GM18508 (cell line): ENCODE measurements around the gene PTBP3.
A peak's percentile ranks its signal among the peaks of the same experiment; 100 is the strongest.

ENCODE experiments used
- ATAC-seq: cut with Tn5 transposase; IDR thresholded peaks from one replicate; pipeline ENCODE4 v1.9.1; 2021; ENCODE audit warnings: moderate number of reproducible peaks; ENCODE audit not compliant: insufficient read depth, unreplicated experiment

PTBP3 gene

DNA sequence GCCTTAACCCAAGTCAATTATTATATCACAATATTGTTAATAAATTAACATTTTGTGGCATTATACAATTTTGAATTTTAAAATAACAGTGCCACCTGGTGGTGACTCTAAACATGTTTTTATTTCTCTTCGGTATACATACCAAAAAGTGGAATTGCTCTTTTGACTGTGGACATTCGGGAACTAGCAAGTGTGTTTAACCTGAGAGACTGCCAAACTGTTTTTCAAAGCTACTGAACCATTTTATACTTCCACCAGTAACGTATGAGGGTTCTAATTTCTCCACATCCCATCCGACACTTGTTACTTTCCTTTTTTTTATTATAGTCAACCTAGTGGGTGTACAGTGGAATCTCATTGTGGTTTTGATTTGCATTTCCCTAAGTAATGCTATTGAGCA is 28.2 kb upstream of the PTBP3 start:
- no peak for ATAC-seq

- no peak for ATAC-seq
Measured at GRCh38 chr9:112360047-112360804, 26.8 kb upstream of the PTBP3 start.

DNA sequence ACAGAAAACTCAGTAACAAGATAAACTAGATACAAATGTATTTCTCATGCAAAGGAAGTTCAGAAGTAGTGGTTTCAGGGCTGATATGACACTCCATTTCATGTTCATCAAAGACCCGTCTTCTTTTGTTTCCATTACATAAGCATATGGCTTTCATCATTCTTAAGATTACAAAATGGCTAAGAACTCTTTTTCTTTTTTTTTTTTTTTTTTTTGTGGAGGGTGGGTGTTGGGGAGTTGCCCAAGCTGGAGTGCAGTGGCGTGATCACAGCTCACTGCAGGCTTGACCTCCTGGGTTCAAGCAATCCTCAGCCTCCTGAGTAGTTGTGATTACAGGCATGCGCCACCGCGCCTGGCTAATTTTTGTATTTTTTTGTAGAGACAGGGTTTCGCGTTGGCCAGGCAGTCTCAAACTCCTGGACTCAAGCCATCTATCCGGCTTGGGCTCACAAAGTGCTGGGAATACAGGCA is 22.0 kb upstream of the PTBP3 start:
- ATAC-seq, result no peak

DNA sequence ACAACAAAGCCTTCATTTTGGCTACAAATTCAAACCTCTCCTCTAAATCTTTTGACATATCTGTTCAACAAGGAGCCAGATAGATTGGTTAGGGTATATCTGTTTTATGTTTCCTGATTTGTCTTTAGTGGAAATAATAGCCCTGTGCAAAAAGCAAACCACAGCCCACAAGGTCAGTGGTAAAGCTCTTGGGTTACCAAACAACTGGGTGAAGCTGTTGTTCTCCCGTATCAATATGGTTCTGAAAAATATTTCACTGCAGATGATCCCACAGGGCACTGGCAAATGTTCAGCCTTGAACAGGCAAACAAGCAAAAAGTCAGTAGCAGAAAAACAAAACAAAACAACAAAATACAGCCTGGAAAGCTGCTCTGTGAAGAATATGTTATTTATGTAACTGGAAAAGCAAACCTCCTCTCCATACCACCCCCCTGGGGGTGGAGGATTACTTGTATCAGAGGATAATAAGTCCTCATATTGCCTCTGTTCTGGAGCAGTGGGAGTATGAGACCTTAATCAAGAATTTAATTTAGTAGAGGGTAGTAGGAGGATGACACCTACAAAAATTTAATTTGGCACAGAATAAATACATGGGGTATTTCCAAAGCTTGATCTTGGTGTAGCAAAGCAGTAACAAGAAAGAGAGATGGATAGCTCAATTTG is 20.8 kb upstream of the PTBP3 start:
- no peak for ATAC-seq

GRCh38 chr9:112352209-112352608 is 18.8 kb upstream of the PTBP3 start:
- ATAC-seq, result no peak

- ATAC-seq, result no peak
Measured at GRCh38 chr9:112351184-112351583, 17.8 kb upstream of the PTBP3 start.

DNA sequence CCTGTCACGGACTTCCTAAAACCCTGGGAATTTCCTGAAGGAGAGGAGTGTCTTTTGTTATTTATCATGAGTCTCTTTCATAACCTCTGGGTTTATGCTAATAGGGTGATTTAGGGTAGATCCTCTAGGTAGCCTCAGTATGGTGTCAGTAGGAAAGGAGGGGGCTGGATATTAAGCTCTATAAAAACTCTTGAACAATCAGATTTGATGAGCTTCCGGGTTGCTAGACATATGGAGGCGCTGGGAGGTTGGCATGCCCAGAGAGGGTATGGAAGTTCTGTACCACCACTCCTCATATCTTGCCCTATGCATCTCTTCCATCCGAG is 15.6 kb upstream of the PTBP3 start:
- ATAC-seq, result no peak

- no peak for ATAC-seq
Measured at GRCh38 chr9:112348257-112349007, 15.0 kb upstream of the PTBP3 start.

DNA sequence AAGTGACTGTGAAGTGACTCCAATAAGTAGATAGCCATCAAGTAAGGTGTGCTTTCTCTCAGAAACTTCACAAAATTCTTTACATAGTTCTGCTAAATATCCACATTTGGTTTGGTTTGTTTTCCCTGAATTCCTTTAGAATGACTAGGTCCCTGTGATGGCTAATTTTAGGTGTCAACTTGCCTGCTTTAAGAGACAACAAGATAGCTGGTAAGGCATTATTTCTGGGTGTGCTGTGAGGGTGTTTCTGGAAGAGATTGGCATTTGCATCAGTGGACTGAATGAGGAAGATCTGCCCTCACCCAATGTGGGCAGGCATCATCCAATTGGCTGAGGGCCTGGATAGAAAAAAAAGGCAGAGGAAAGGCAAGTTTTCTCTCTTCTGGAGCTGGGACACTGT is 8.3 kb upstream of the PTBP3 start:
- ATAC-seq, result no peak

DNA sequence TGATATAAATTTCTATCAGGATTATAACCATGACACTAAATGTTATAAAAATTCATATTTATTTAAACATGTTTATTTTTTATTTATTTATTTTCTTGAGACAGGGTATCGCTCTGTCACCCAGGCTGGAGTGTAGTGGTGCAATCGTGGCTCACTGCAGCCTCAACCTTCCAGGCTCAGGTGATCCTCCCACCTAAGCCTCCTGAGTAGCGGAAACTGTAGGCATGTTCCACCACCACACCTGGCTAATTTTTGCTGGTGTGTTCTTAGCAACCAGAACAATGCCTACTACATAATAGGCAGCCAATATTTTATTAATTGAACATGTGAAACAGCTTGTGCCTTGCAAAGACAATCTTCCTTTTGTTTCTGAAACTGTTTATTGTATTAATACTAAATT is 6.5 kb upstream of the PTBP3 start:
- no peak for ATAC-seq

GRCh38 chr9:112338561-112338960 is 5.1 kb upstream of the PTBP3 start:
- ATAC-seq, result no peak

- ATAC-seq, result no peak
Measured at GRCh38 chr9:112337547-112337946, 4.1 kb upstream of the PTBP3 start.

DNA sequence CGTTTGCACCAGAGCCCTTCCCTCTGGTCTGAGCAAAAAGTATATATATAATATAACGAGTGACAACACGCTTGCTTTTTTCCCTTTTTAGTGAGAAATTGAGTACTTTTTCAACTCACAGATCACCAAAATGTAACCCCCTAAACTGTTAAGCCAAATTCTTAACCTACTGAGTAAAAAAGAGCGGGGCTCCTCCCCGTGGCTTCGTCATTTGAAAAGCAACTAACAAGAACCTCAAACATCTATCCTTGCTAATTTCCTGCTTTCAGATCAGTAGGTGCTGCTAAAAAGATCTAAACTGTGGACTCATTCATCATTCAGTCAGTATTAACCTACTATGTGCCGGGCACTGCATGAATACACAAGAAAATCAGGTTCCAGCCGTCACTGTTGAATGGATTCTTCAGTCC is 1.0 kb upstream of the PTBP3 start:
- ATAC-seq, result no peak

GRCh38 chr9:112333639-112334431 is 416 bp upstream of the PTBP3 start:
- peak; percentile 31 for ATAC-seq

- no peak for ATAC-seq
Measured at GRCh38 chr9:112332674-112332976, 794 bp downstream of the PTBP3 start.

DNA sequence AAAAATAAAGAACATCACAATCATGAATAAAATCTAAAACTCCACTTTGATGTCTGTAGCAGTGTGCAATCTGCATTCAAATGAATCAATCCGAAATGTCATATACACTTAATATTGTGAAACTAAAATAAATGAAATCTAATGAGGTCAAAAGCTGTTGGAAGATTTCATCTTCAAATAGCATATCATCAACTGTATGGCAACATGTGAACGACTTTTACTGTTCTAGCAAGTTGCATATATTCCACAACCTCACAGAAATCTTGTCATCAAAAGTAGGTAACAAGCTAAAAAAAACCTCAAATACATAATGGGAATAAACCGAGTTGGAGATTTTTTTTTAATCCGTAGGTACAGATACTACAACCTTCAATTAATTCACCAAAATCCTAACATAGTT is 1.2 kb downstream of the PTBP3 start:
- no peak for ATAC-seq

- ATAC-seq, result no peak
Measured at GRCh38 chr9:112331674-112331952, 1.8 kb downstream of the PTBP3 start.

GRCh38 chr9:112328545-112328944 is 4.9 kb downstream of the PTBP3 start:
- no peak for ATAC-seq

DNA sequence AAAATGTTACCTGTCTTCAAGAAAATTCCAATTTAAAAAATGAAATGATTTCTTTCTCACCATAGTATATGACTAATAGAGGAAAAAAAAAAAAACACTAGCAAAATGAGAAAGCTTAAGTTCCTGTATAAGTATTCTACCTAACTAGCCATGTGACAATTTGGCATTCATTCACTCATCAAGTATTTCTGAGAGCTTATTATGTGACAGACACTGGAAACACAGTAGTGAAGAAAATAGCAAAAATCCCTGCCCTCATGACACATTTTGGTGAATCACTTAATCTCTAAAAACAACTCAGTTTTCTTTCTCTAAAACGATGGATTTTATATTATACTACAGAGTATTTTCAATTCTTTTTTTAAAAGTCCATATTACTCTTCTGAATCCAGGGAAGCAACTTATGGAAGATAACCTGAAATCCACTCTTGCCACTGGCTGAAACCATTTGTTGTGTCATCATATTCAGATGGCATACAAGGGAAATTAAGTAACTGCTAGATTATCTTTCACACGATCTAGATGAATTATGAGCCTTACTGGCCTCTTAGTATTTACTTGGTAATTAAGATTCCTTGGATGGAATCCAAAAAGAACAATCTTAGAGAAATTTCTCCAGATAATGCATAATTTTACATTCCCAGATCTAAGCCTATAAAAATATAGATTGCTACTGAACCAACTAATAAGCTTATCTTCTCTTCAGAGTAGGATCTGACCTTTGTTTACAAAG is 5.5 kb downstream of the PTBP3 start:
- ATAC-seq, result no peak

DNA sequence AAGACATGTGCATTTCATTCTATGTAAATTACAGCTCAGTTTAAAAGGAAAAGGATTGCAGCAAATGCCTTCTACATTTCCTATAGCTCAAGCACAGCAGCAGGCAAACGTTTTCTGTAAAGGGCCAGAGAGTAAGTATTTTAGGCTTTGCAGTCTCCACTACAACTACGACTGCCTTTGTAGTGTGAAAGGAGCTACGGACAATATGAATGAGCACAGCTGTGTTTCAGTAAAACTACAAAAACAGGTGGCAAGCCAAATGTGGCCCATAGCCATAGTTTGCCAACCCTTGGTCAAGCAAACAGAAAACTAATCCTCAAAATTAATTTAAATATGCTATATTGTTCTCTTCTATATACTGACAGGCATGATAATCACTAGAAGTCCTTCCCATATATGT is 7.2 kb downstream of the PTBP3 start:
- ATAC-seq, result no peak
